Endothelial cell of umbilical vein (primary cell): ENCODE data around the gene TMEM170B. TPM values are rescaled to one million over a fixed set of nuclear protein-coding genes. Genes with fewer than 3 reads are reported as not detected.

Experiments used
- BruUV-seq: library from RNA; stranded (reverse); fragments of 400-500 nt; replicated peaks from 2 replicates; lab custom pipeline; 2021; lab: Mats Ljungman, UMichigan
- CTCF ChIA-PET: fragments of 300-600, 350-600 bp; sonication (Branson Sonifier 250); formaldehyde crosslinking; loops from one replicate; lab custom pipeline; 2021; ENCODE audit warnings: antibody characterized with exemption, inconsistent platforms; lab: Charles Lee
- POLR2A ChIA-PET: fragments of 300-600, 350-600 bp; sonication (Branson Sonifier 250); formaldehyde crosslinking; loops from one replicate; lab custom pipeline; 2021; ENCODE audit warnings: antibody characterized with exemption, inconsistent platforms; lab: Charles Lee
- DNase-seq: peaks from one replicate; pipeline ENCODE4 v3.0.0-alpha.2; 2011; ENCODE audit warnings: low read depth, low spot score
- FAIRE-seq: peaks from 2 replicates; lab custom pipeline; 2011; peaks lifted over from hg19 to GRCh38; lab: Jason Lieb, UNC
- H2AFZ ChIP-seq: 2 replicates; pipeline ENCODE4 v1.6.0; 2012; ENCODE audit warnings: low read depth, low read length, control low read depth, inconsistent platforms
- H3K27ac ChIP-seq: 2 replicates; pipeline ENCODE4 v1.5.1; 2011; ENCODE audit warnings: low read depth, mild to moderate bottlenecking, control low read depth, low read length, moderate library complexity; ENCODE audit not compliant: insufficient read depth
- H3K27me3 ChIP-seq, 2 experiments: 2 replicates each; pipeline versions ENCODE4 v1.6.0 to v1.6.1; 2011; ENCODE audit warnings: low read length in 2 of 2, mixed read lengths in 1 of 2; ENCODE audit not compliant: control insufficient read depth in 2 of 2, insufficient read depth in 2 of 2
- H3K36me3 ChIP-seq, 2 experiments: 2 replicates in 1 of 2; 3 replicates in 1 of 2; pipeline ENCODE4 v1.5.1; 2011; ENCODE audit warnings: low read length in 2 of 2, mild to moderate bottlenecking in 1 of 2, moderate library complexity in 1 of 2; ENCODE audit not compliant: control insufficient read depth in 2 of 2, insufficient read depth in 2 of 2; ENCODE audit errors: extremely low read depth in 1 of 2
- H3K4me1 ChIP-seq: 3 replicates; pipeline ENCODE4 v1.5.1; 2011; ENCODE audit warnings: mild to moderate bottlenecking, low read length; ENCODE audit not compliant: control insufficient read depth, insufficient read depth; ENCODE audit errors: extremely low read depth
- H3K4me2 ChIP-seq: 2 replicates; pipeline ENCODE4 v1.6.1; 2011; ENCODE audit warnings: low read length, control low read depth, mixed read lengths; ENCODE audit not compliant: insufficient read depth
- H3K4me3 ChIP-seq, 3 experiments: fragments of 200-600 bp in 1 of 3; sonication (generic), shearing (Covaris generic) in 1 of 3; replicated peaks in 1 of 3; 2 replicates each; pipeline ENCODE4 v1.5.1; 2011 to 2016; ENCODE audit warnings: control low read depth in 3 of 3, low read length in 3 of 3, mild to moderate bottlenecking in 2 of 3, inconsistent platforms in 1 of 3, low read depth in 1 of 3, moderate library complexity in 1 of 3; ENCODE audit not compliant: insufficient read depth in 1 of 3
- H3K79me2 ChIP-seq: 2 replicates; pipeline ENCODE4 v1.6.0; 2012; ENCODE audit warnings: low read length, inconsistent platforms; ENCODE audit not compliant: control insufficient read depth, insufficient read depth
- H3K9ac ChIP-seq: replicated peaks from 2 replicates; pipeline ENCODE3; 2011; ENCODE audit warnings: low read length, control low read depth; ENCODE audit not compliant: insufficient read depth; ENCODE audit errors: extremely low read depth
- H3K9me1 ChIP-seq: replicated peaks from 3 replicates; pipeline ENCODE4 v1.6.0; 2011; ENCODE audit warnings: mild to moderate bottlenecking, low read length; ENCODE audit not compliant: control insufficient read depth, insufficient read depth; ENCODE audit errors: extremely low read depth
- H3K9me3 ChIP-seq: replicated peaks from 2 replicates; pipeline ENCODE4 v1.5.1; 2012; ENCODE audit warnings: low read length, inconsistent platforms; ENCODE audit not compliant: control insufficient read depth, insufficient read depth
- H4K20me1 ChIP-seq: replicated peaks from 2 replicates; pipeline ENCODE3; 2011; ENCODE audit warnings: mild to moderate bottlenecking, low read length; ENCODE audit not compliant: control insufficient read depth, insufficient read depth; ENCODE audit errors: extremely low read depth
- CTCF ChIP-seq, 2 donors: IDR thresholded peaks; 1 replicate in 1 of 2; 2 replicates in 1 of 2; pipeline ENCODE4 v1.5.1; 2011; ENCODE audit warnings: low read length in 2 of 2, mild to moderate bottlenecking in 2 of 2, moderate library complexity in 2 of 2, control low read depth in 1 of 2, inconsistent platforms in 1 of 2, low read depth in 1 of 2; ENCODE audit not compliant: insufficient read depth in 1 of 2; ENCODE audit errors: extremely low read depth in 1 of 2
- EZH2 ChIP-seq: IDR thresholded peaks from 2 replicates; pipeline ENCODE4 v1.6.1; 2012; ENCODE audit warnings: borderline replicate concordance, low read depth, mild to moderate bottlenecking, moderate library complexity, low read length, inconsistent platforms; ENCODE audit not compliant: severe bottlenecking
- FOS ChIP-seq: IDR thresholded peaks from 2 replicates; pipeline ENCODE4 v1.6.1; 2011; ENCODE audit warnings: mild to moderate bottlenecking, low read length, moderate library complexity, borderline replicate concordance; ENCODE audit not compliant: insufficient read depth
- GATA2 ChIP-seq: IDR thresholded peaks from 2 replicates; pipeline ENCODE4 v1.7.0; 2011; ENCODE audit warnings: low read depth, mild to moderate bottlenecking, moderate library complexity, mixed read lengths, low read length; ENCODE audit not compliant: insufficient read length, insufficient read depth
- JUN ChIP-seq: IDR thresholded peaks from 2 replicates; pipeline ENCODE4 v1.6.1; 2011; ENCODE audit warnings: borderline replicate concordance, low read depth; ENCODE audit not compliant: insufficient read length, insufficient read depth
- MAX ChIP-seq: IDR thresholded peaks from 2 replicates; pipeline ENCODE4 v1.6.1; 2011; ENCODE audit not compliant: insufficient read depth, insufficient read length
- MYC ChIP-seq: IDR thresholded peaks from one replicate; pipeline ENCODE4 v1.6.1; 2011; ENCODE audit warnings: mild to moderate bottlenecking, low read depth, low read length
- POLR2A ChIP-seq: IDR thresholded peaks from 2 replicates; pipeline ENCODE4 v1.6.1; 2012; ENCODE audit warnings: low read depth, mild to moderate bottlenecking, control low read depth, low read length
- POLR2AphosphoS5 ChIP-seq: IDR thresholded peaks from 2 replicates; pipeline ENCODE4 v1.6.1; 2012; ENCODE audit warnings: low read depth, mild to moderate bottlenecking, control low read depth, low read length, moderate library complexity; ENCODE audit not compliant: insufficient read depth
- dilution Hi-C: fragments of 300-500 bp; cut with MboI; formaldehyde crosslinking; loops from one replicate; pipeline ENCODE4 v1.15.0; 2019; ENCODE audit warnings: low sequenced_read_pairs; ENCODE audit not compliant: extremely low pct_ligation_motif_present
- intact Hi-C: fragments of 100-400 bp; cut with micrococcal nuclease; formaldehyde crosslinking; loops from one replicate; pipeline ENCODE4 v1.10.0; 2022
- polyA plus RNA-seq, 4 experiments: library from polyadenylated mRNA; depleted of rRNA in 3 of 4; stranded (reverse) in 3 of 4; unstranded in 1 of 4; fragments of >200 nt; gene quantifications; 2 replicates each; pipeline versions ENCODE4 v1.2.1 to v1.2.3, GENCODE V29; 2011 to 2012; ENCODE audit warnings: missing spikeins in 1 of 4
- total RNA-seq: library from RNA; stranded (reverse); gene quantifications from 2 replicates; pipeline ENCODE4 v1.2.3, GENCODE V29; 2021

TMEM170B gene
- total and polyA plus RNA-seq, 2 donors (not counting 3 experiments of a cell fraction or from before 2014, with no cell fraction given) = 1.1 to 4.2 TPM

- H3K79me2 ChIP-seq = no peaks in the 10 kb centered on the region
- no peak overlapping the region for H3K4me2 ChIP-seq
- peaks cover 18% of the 10 kb centered on the region for H3K4me1 ChIP-seq
- no peaks in the 10 kb centered on the region for H3K9me1 ChIP-seq
- intact Hi-C loops = no loop called here
- FAIRE-seq = no peak
- no peak overlapping the region for H3K9ac ChIP-seq
- H4K20me1 ChIP-seq = no peaks in the 10 kb centered on the region
- CTCF ChIA-PET = interaction anchor here (1.6 to 1.9 kb wide), 2 partner anchors 14 to 696 kb away, joined by 5 to 6 read pairs; partner anchors contain the start of gene EDN1
- no peak overlapping the region for H2AFZ ChIP-seq
- no peak overlapping the region for H3K27ac ChIP-seq
- H3K4me3 ChIP-seq = no peak overlapping the region
- dilution Hi-C loops = no loop called here
- no peaks in the 10 kb centered on the region for H3K36me3 ChIP-seq
- H3K9me3 ChIP-seq = no peaks in the 10 kb centered on the region
- no peaks in the 10 kb centered on the region for H3K27me3 ChIP-seq
- POLR2A ChIA-PET = interaction anchor here (1.1 kb wide), 1 partner anchor 57 kb away, joined by 3 read pairs; no protein-coding TSS in a partner anchor
- no peak for DNase-seq
- TF ChIP-seq MAX (no peak), MYC (no peak), GATA2 (no peak), POLR2A (no peak), JUN (no peak), POLR2AphosphoS5 (no peak), EZH2 (no peak), FOS (no peak), CTCF (IDR thresholded peaks at IDR 0.05; ENCODE audit: extremely low read depth in 1 of 2, insufficient read depth in 1 of 2, low read depth in 1 of 2, low read length in 2 of 2) (no peak)
- BruUV-seq = no TSS peak
These were observed 55.5 kb downstream of the TMEM170B start for GRCh38 chr6:11593096-11593495.
